A204.1 (cell line): ENCODE data around the gene MAD1L1.

Experiments
- FAIRE-seq: peaks from 2 replicates; lab custom pipeline; 2012; peaks lifted over from hg19 to GRCh38; lab: Jason Lieb, UNC

MAD1L1 gene

DNA sequence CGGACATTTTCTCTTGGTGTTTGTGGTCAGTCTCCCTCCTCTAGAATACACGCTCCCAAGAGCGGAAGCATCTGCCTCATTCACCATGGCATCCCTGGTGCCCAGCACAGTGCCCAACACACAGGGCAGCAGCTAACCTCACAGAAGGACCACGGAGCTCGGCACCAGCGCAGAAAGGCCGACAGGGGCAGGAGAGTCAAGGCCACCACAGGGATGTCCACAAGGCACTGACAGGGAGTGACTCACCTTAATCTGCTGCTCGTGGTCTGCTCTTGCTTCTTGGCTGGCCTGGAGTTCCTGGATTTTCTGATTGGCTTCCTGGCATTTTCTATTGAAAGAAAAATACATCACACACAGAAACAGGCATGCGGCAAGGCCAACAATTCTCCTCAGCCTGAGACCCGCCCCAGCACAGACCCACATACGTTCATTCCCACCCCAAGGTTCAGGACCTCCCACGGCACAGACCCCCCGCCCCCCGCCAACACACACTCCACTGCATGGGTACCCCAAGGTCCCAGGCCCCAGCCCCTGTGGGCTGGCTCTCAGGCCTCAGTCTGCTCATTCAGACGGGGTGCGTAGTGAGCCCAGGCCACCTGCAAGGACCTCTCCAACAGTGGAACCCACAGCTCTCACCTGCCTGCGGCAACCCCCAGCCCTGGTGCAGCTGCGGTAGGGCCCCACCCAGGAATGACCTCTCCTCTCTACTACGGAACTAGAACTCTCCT is 14.9 kb downstream of the MAD1L1 start:
- FAIRE-seq = no peak

DNA sequence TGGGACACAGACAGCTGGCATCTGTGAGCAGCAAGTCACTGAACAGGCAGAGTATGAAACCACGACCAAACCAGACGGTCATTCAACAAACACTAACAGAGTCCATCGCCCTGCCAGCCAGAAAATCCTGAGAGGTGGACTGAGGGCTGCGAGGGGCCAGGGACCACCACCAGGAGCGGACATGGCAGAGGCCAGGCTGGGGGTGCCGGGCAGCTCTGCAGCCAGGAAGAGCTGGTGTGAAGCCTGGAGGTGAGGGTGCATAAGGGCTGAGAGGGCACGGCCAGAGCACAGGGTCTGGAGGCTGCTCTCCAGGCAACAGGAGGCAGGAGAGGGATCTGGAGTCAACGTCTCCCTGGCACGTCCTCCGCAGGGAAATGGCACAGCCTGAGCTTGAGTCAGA is 15.5 kb downstream of the MAD1L1 start:
- FAIRE-seq = no peak

DNA sequence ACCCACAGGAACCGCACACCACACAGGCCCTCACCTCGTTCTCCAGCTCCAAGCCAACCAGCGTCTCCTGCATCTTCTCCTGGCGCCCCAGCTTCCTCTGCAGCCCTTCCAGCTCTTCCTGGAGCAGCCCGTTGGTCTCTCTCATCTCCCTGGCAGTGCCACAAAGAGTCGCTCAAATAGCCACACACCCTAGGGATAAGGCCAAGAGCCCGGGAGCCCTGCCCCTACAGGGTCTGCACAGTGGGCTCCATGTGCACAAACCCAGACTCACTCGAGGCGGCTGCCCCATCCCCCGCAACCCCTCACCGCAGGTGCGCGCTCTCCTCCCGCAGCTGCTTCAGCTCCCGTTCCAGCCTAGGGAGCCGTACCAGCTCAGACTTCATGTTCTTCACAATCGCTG is 16.9 kb downstream of the MAD1L1 start:
- FAIRE-seq = no peak

DNA sequence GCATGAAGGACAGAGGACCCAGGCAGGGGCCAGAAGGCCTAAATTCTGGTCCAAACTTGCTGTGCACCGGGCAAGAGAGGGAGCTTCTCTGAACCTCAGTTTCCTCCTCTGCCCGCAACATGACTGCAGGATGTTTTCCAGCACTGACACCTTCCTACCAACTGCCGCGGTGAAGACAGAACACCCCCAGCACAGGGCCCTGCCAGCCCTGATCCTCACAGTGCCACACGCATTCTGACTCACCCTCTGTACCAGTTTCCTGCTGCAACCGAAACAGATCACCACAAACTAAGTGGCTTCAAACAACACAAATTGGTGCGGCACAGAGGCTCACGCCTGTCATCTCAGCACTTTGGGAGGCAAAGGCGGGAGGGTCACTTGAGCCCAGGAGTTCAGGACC is 18.1 kb downstream of the MAD1L1 start:
- no peak for FAIRE-seq

DNA sequence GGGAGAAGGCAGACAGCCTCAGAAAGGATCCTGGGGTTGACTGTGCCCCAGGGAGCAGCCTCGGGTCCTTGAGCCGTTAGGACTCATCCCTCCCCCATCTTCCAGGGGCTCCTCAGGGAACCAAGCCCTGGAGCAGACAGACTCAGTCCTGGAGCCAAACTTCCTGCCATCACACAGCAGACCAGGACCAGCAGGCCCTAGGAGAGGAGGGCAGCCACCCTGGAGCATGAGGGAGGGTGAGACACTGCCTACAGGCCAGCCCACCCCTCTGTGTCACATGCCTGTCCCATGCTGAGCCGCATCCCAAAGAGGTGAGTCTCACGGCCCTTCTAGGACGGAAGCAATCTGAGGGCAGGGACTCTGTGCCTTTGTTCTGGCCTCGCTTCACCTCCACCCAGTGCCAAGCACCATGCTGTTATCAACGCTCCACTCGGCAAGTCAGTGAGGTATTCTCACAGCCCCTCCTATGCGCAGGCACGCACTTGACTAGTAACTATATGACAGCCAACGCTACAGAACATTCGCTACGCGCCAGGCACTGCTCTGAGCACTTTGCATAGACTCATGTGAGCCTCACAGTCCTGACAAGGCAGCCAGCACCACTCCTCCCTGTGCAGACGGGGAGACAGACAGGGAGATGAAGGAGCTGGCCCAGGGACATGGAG is 19.1 kb downstream of the MAD1L1 start:
- no peak for FAIRE-seq

DNA sequence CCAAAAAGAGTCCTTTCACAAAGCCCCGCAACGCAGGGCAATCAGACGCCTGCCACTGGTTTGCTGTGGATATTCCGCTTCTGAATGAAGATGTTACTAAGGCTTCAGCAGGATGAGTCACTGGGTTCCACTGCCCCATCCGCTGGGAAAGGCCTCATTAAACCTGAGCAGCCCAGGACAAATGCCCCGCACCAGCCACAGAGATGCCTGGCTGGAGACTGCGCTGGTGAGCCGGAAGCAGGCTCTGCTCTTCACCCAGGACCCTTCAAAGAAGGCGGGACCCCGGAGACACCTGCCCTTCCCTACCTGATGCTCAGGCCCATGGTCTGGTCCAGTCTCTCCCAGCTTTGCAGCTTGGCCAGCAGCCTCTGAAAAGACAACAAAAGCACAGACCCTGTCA is 19.8 kb downstream of the MAD1L1 start:
- FAIRE-seq = no peak

DNA sequence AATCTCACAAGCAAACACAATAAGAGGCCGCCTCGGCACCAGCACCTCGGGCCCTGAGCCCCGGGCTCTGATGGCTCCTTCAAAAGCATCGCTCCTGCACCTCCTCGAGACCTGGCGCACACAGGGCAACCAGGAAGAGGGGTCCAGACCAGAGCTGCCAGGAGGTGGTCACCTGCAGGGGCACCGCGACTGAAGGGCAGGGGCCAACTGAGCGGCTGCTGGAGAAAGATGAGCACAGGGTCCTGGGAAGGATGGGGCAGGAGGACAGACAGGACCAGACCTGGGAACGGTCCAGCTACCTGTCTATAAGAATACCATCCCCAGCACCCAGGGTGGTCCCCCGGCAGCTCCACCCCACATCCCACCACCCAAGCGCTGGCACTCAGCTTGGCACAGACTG is 20.8 kb downstream of the MAD1L1 start:
- FAIRE-seq = no peak

DNA sequence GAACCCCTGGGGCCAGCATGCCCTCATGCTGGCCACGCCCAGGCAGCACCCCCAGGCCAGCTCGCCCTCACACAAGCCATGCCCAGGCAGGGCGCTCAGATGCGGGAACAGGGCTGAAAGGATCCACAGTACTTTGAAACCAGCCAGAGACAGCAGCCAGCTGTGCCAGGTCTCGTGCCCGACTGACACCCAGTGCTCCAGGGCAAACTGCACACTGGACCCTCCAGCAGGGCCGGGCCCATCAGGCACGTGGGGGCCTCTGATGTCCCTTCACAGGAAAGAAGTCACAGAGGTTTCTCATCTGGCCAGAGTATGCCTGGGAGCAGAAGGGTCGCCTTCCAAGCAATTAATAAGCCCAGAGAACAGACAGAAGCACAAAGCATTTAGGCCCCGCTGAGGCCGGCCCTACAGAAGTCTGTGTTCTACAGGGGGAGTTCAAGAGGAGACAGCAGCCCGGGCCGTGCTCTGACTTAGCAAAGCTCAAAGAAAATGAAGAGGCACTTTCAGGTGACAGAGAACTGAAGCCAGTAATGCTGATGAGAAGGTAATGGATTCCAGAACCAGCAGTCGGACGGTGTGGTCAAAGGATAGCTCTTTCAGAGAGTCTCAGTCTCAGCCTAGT is 21.4 kb downstream of the MAD1L1 start:
- FAIRE-seq = no peak

DNA sequence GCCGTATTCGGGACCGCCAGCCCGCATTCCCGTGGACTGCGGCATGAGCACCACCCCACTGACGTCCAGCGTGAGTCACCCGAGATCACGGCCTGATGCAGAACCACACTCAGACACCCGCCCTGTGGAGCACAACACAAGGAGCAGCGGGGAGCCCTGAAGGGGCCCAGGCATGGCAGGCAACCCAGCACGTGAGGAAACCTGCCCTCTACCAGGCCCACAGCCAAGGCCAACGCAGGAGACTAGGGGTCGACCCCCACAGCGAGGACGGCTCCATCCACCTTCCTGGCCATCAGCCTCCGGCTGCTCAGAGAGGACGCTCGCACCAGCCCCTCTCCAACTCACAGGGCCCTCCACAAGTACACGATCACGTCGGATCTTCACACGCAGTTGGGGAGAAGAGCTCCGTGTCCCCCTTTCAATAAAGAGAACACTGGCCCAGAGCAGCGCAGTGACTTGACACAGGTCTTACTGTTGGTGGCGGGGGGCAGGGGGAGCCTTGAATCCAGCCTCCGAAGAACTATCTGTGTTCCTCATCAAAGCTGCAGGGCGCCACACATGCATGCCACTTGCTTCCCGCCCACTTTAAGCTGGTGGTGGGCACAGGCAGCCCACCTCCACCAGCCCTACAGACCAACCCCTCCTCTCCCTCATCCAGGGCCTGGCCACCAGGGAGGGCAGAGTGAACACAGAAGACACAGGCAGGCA is 22.0 kb downstream of the MAD1L1 start:
- no peak for FAIRE-seq

DNA sequence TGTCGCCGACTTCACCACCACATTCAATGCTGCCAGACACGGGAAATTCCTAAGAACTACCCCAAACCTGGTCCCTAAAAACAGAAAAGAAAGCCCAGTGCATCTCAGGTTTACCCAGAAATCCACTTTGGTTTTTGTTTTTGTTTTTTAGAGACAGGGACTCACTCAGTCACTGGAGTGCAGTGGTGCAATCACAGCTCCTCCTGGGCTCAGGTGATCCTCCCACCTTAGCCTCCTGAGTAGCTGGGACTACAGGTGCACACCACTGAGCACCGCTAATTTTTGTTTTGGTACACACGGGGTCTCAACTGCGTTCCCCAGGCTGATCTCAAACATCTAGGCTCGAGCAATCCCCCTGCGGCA is 22.8 kb downstream of the MAD1L1 start:
- FAIRE-seq = no peak

DNA sequence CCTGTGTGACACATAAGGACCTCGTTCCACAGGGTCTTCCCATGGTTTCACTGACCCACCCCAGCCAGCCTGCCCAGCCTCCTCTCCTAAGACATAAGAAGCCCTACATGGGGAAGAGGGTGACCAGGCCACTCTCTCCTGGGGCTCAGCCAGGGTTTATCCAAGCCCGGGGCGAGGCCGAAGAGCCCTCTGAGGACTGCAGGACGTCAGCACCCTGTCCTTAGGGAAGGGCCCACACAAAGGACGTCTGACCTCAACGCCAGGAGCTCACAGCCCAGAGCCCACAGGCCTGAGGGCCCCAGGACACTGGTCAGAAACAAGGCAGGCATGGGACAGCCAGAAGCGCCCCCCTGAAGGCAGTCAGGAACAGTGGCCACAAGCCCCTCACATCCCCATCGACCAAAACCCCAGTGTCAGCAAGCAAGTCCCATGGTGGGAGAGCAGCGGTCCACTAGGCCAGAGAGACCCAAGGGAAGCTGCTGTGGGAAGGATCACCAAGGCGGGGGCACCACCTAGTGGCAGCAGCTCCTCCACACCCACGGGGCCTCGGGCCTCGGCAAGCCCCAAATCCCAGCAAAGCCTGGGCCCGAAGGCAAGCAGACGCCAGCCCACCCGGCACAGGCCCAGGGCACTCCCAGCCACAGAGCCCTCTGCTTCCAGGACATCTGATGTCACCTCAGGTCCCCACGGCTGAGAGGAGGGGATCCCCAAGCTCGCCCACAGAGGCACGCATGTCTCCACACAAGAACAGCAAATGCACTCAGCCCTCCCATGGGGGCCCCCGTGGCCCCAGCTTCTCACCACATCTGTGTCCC is 23.4 kb downstream of the MAD1L1 start:
- FAIRE-seq = no peak

DNA sequence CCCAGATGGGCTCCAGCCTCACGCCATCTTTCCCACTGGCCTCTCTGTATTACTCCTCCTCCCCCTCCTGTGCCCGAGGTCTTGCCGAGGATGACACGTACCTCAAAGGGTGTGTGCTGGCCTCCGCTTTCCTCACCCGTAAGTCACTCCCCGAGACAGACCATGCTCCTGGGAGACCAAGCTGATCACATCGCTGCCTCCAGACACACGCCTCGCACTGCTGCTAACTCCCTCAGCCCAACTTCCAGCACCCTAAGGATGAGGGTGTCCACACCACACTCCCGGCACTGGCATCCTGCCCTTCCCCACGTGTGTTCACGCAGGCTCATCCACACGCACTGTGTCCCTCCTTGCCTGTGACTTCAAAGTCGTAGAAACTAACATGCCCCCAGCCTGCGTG is 24.0 kb downstream of the MAD1L1 start:
- no peak for FAIRE-seq

DNA sequence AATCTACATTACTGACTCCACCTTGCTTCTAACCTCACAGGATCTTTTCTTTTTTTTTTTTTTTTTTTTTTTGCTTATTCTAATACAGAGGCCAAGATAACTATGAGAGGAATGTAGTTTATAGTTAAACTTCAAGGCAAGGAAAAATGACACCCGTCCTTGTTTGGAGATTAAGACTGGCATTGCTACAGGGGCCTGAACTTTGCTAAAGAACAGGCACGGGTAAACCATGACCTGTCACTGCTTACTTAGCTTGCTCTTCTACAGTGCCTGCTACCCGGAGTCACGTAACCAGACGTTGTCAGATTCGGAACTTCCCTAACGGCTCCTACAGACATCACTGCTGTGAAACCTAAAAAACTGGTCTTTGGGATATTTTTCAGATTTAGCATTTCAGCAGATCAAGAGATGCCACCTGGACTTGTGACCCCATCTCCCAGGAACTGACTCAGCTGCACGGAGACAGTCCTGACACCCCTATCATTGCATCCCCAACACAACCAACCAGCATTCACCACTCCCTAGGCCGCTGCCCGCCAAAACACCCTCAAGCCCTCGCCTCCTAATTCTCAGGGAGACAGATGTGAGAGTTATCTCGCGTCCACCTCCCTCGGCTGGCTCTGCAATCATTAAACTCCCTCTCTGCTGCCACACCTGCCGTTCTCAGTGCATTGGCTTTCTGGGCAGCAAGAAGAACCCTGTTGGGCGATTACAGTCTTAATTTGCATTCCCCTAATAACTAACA is 27.5 kb downstream of the MAD1L1 start:
- no peak for FAIRE-seq

DNA sequence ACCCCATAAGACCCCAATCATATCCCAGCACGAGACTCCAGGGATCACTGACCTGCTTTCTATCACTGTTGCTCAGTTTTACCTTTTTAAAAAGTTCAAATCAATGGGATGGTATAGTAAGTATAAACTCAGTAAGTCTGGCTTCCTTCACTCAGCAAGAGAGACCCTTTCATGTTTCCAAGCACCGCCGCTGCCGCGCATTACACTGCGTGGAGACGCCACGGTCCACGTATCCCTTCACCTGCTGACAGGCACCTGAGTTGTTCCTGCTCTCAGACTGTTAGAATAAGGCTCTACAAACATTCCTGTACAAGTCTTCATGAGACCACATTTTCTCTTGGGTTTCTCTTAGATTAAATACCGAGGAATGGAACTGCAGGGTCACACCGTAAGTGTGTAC is 28.3 kb downstream of the MAD1L1 start:
- no peak for FAIRE-seq

DNA sequence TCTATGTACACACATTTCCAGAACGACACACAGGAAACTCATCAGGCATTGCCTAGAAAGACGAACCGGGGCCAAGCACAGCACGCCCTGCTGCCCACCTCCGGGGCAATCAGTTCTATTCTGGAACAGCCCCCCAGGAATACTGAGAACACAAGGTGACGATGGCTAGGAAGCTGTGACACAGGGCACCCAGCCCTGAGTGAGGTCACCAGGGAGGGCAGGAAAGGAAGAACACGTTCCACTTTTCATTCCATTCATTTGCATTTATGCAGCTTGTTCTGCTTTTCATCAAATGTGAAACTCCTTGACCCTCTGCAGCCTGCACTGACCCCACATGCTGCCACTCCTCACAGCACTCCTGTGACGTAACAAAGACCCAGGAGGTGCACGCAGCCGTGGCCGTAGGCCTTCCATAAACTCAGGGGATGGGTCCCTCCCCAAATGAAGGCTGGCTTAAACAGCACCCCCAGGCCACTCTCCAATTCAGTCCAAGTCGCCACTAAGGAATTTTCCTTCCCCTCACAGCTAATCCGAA is 28.9 kb downstream of the MAD1L1 start:
- FAIRE-seq = no peak

DNA sequence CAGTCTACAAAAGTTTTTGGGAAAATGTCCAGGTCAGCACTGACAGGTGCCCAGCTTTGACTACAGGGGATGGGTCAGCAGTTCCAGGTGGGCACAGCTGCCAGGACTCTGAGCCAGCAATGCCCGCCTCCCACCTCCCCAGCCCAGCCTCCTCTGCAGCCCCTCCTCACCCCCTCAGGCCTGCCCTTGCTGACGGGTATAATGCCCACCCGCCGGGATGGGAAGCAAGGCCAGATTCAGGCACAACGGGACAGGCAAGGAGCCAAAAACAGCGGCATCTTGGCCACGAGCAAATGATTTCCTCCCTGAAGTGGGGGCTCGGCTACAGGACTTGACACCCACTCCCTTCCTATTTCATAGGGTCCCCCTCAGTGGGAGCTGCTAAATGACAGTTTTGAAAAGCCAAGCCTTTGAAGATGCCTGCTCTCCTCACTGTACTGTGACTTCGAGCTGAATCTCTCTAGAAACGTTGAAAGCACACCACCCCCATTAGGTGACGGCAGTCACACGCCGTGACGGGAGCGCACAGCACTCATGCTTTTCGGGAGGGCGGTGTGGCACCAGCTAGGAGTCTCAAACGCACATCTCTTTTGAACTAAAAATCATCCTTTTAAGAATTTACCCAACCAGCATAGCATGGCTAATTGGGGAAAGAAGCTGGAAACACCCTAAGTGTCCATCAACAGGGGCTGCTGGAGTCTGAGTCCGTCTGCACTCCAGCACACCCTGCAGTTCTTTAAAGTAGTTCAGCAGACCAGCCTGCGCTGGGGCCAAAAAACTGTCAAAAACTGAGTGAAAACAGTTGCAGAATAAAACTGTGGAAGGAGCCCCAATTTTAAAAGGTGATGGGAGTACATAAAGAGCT is 29.6 kb downstream of the MAD1L1 start:
- no peak for FAIRE-seq

DNA sequence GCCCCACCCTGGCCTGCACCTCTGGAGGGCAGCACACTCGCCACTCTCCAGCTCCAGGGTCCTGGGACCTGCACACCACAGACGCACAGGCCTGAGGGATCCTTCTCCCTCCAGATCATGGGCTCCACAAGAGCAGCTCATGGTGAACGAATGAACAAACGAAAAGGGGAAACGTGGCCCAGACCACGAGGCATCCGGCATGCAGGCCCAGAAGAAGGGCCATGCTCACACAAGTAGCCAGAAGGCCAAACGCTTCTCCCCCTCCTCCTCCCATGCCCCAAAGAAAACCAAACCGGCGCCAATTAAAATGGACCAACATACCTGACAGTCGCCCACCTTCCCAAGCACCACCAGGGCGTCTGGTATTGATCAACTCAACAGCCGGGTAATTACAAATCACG is 30.4 kb downstream of the MAD1L1 start:
- no peak for FAIRE-seq

DNA sequence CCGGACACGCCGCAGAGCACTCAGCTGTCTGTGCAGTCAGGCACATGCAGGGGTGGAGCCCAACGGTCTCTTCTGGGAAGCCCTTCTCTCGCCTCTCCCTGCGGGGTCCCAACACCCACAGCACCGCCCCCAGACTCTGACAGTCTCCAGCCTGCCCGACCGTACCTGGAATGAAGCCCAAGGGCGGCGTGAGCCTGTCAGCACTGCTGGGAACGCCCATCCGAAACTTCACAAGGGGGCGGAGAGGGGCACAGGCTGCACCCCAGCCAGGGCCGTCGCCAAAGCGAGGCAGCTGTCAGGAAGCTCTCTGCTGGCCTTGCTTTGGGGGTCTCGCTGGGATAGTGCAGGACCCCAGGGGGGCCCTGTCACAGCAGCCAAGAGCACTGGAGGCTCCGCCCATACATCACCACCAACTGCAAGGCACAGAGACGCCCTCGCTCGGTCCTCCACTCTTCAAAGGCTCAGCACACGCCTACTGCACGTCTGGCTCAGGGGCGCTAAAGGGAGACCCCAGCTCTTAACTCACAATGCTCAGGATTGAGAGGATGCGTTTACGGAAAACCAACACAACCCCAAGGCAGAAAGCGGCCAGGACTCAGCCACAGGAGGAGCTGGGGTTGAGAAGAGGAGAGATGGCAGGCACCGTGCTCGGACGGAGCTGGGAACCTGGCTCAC is 30.9 kb downstream of the MAD1L1 start:
- no peak for FAIRE-seq

DNA sequence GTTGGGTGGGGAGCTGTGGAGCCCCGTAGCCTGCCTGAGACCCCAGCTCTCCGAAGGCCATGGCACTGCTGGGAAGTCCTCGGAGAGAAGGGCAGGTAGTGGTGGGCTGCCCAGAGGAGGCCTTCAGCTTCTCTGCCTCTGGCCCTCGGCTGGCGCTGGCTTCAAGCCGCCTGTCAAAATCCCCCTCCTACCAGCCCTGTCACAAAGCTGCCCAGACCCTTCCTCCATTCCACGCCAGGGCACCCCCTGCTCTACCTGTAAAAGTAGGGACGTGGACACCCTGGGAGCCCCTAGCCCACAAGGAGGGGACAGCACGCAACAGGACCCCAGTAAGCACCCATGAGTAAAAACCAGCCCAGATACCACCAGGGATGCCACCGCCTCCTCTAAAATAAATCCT is 31.6 kb downstream of the MAD1L1 start:
- FAIRE-seq = no peak

DNA sequence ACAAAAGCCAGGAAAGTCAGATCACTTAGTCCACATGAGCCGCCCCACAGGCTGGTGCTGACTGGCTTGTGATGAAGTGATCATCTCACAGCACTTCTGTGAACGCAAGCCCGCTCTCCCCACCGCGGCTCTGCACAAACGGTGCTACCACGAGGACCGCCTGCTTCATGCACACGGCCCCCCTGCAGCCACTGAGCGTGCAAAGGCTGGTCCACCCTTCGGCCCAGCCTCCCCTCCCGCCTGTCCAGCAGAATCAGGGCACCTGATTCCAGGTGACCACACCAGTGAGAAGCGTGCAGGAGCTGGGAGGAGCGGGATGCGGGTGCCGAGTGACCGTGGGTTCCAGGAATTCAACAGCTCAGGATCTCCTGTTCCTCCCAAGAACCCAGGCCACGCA is 32.2 kb downstream of the MAD1L1 start:
- FAIRE-seq = no peak
